OCI-LY7 (cell line): ENCODE data around the gene TMEM156. TPM values are rescaled to one million over a fixed set of nuclear protein-coding genes. Genes with fewer than 3 reads are reported as not detected.
"Not testable (repeated sequence)": the region's sequence is repeated elsewhere in the genome, so short reads cannot be mapped to it uniquely, and the experiment has no call there.

ENCODE experiments used
- BruUV-seq: library from RNA; stranded (reverse); fragments of 400-500 nt; replicated peaks from 2 replicates; lab custom pipeline; 2021; lab: Mats Ljungman, UMichigan
- CTCF ChIA-PET: fragments of 300-600 bp; sonication (Branson Sonifier 250); formaldehyde crosslinking; loops from one replicate; lab custom pipeline; 2022; ENCODE audit warnings: antibody characterized with exemption; ENCODE audit not compliant: unreplicated experiment; lab: Charles Lee
- POLR2A ChIA-PET: fragments of 300-600 bp; sonication (Branson Sonifier 250); formaldehyde crosslinking; loops from one replicate; lab custom pipeline; 2022; ENCODE audit warnings: antibody characterized with exemption; lab: Charles Lee
- DNase-seq: peaks from one replicate; pipeline ENCODE4 v3.0.0-alpha.2; 2015; ENCODE audit warnings: low spot score
- H2AFZ ChIP-seq: fragments of 200-600 bp; sonication (generic), shearing (Covaris generic); 2 replicates; pipeline ENCODE4 v1.6.1; 2014; ENCODE audit warnings: mild to moderate bottlenecking, antibody characterized with exemption, low read length, moderate library complexity
- H3K27ac ChIP-seq: fragments of 200-600 bp; sonication (generic); 2 replicates; pipeline ENCODE4 v1.5.1; 2014; ENCODE audit warnings: mixed run types, low read depth, mild to moderate bottlenecking, moderate library complexity, low read length, inconsistent platforms; ENCODE audit not compliant: poor library complexity, severe bottlenecking
- H3K36me3 ChIP-seq: fragments of 200-600 bp; sonication (generic); 2 replicates; pipeline ENCODE4 v1.6.1; 2014; ENCODE audit warnings: mild to moderate bottlenecking, antibody characterized with exemption, low read length, moderate library complexity, mixed read lengths; ENCODE audit not compliant: insufficient read depth
- H3K4me1 ChIP-seq: fragments of 200-600 bp; sonication (generic); 2 replicates; pipeline ENCODE4 v1.5.1; 2014; ENCODE audit warnings: mild to moderate bottlenecking, low read length; ENCODE audit not compliant: insufficient read depth, poor library complexity, severe bottlenecking
- H3K4me2 ChIP-seq: fragments of 200-600 bp; sonication (generic); 2 replicates; pipeline ENCODE4 v1.6.1; 2014; ENCODE audit warnings: mild to moderate bottlenecking, low read length
- H3K4me3 ChIP-seq: fragments of 200-600 bp; sonication (generic); 2 replicates; pipeline ENCODE4 v1.5.1; 2014; ENCODE audit warnings: mild to moderate bottlenecking, low read depth, low read length; ENCODE audit not compliant: poor library complexity, severe bottlenecking
- H3K79me2 ChIP-seq: fragments of 200-600 bp; sonication (generic); 2 replicates; pipeline ENCODE4 v1.6.1; 2016; ENCODE audit warnings: low read depth, mild to moderate bottlenecking, low read length, moderate library complexity, mixed read lengths; ENCODE audit not compliant: insufficient read depth
- H3K9me2 ChIP-seq: fragments of 200-600 bp; sonication (generic); 2 replicates; pipeline ENCODE4 v1.6.1; 2016; ENCODE audit warnings: mild to moderate bottlenecking, low read length, mixed read lengths; ENCODE audit not compliant: insufficient read depth
- H3K9me3 ChIP-seq: fragments of 200-600 bp; sonication (generic); 2 replicates; pipeline ENCODE4 v1.6.1; 2014; ENCODE audit warnings: mild to moderate bottlenecking, mixed run types, low read length, mixed read lengths
- H4K20me1 ChIP-seq: fragments of 200-600 bp; sonication (generic); 2 replicates; pipeline ENCODE4 v1.6.1; 2014; ENCODE audit warnings: mild to moderate bottlenecking, antibody characterized with exemption, low read length, moderate library complexity, mixed read lengths; ENCODE audit not compliant: insufficient read depth
- CTCF ChIP-seq: fragments of 200-600 bp; sonication (generic); conservative IDR thresholded peaks from 2 replicates; pipeline ENCODE4 v1.5.1; 2014; ENCODE audit warnings: mild to moderate bottlenecking, antibody characterized with exemption, low read length, moderate library complexity, mixed read lengths
- EZH2phosphoT487 ChIP-seq: fragments of 200-600 bp; sonication (generic); IDR thresholded peaks from 2 replicates; pipeline ENCODE4 v1.6.1; 2018; ENCODE audit warnings: low read depth, borderline replicate concordance, mild to moderate bottlenecking, mixed run types, antibody characterized with exemption, low read length, moderate library complexity, mixed read lengths
- intact Hi-C: fragments of 100-400 bp; cut with micrococcal nuclease; formaldehyde crosslinking; loops from one replicate; pipeline ENCODE4 v1.10.0; 2022; ENCODE audit not compliant: unreplicated experiment
- total RNA-seq, 2 experiments: library from RNA; depleted of rRNA in 1 of 2; stranded (reverse); fragments of >200 nt in 1 of 2; shearing (Covaris generic) in 1 of 2; gene quantifications; 2 replicates each; pipeline ENCODE4 v1.2.3, GENCODE V29; 2014 to 2022

Gene TMEM156
- total RNA-seq, 2 experiments from 2014 or later = 29.0 to 29.4 TPM

GRCh38 chr4:38943343-38943742, 88.9 kb downstream of the TMEM156 start:
- no peaks in the 10 kb centered on the region for H3K9me3 ChIP-seq
- TF ChIP-seq CTCF (no peak), EZH2phosphoT487 (no peak)
- no peaks in the 10 kb centered on the region for H3K36me3 ChIP-seq
- H3K4me3 ChIP-seq = no peak overlapping the region
- no TSS peak for BruUV-seq
- no peaks in the 10 kb centered on the region for H3K79me2 ChIP-seq
- H2AFZ ChIP-seq = no peak overlapping the region
- POLR2A ChIA-PET = interaction anchor here (0.7 to 1.6 kb wide), 6 partner anchors 8 to 413 kb away, joined by 3 to 5 read pairs (median 3); no protein-coding TSS in a partner anchor
- no peak overlapping the region for H3K4me2 ChIP-seq
- no peaks in the 10 kb centered on the region for H4K20me1 ChIP-seq
- H3K9me2 ChIP-seq = no peaks in the 10 kb centered on the region
- no peak for DNase-seq
- no peak overlapping the region for H3K27ac ChIP-seq
- H3K4me1 ChIP-seq = no peaks in the 10 kb centered on the region
- intact Hi-C loops = no loop called here
- CTCF ChIA-PET = no interaction called here

GRCh38 chr4:38941906-38942305, 90.3 kb downstream of the TMEM156 start:
- POLR2A ChIA-PET = interaction anchor here (0.6 to 0.7 kb wide), 2 partner anchors 48 to 200 kb away, joined by 3 read pairs; no protein-coding TSS in a partner anchor
- H4K20me1 ChIP-seq, CTCF ChIA-PET, DNase-seq, H2AFZ ChIP-seq, H3K36me3 ChIP-seq, intact Hi-C loops, H3K27ac ChIP-seq, H3K4me3 ChIP-seq, H3K9me2 ChIP-seq, H3K4me1 ChIP-seq, H3K4me2 ChIP-seq, H3K79me2 ChIP-seq, H3K9me3 ChIP-seq, BruUV-seq: not testable (repeated sequence)

GRCh38 chr4:38940476-38940875, 91.7 kb downstream of the TMEM156 start:
- POLR2A ChIA-PET = interaction anchor here (0.6 to 0.9 kb wide), 3 partner anchors 14 to 209 kb away, joined by 3 to 4 read pairs (median 3); no protein-coding TSS in a partner anchor
- H3K79me2 ChIP-seq = no peaks in the 10 kb centered on the region

More at GRCh38 chr4:38940476-38940875, 91.7 kb downstream of the TMEM156 start:
- no peak overlapping the region for H3K4me2 ChIP-seq
- H3K9me2 ChIP-seq = no peaks in the 10 kb centered on the region
- H3K27ac ChIP-seq = no peak overlapping the region
- no peaks in the 10 kb centered on the region for H4K20me1 ChIP-seq
- H3K9me3 ChIP-seq = no peaks in the 10 kb centered on the region
- BruUV-seq = no TSS peak
- no peak overlapping the region for H2AFZ ChIP-seq
- CTCF ChIA-PET = no interaction called here
- DNase-seq = no peak
- TF ChIP-seq CTCF (no peak), EZH2phosphoT487 (no peak)
- no peaks in the 10 kb centered on the region for H3K4me1 ChIP-seq
- no peaks in the 10 kb centered on the region for H3K36me3 ChIP-seq
- H3K4me3 ChIP-seq = no peak overlapping the region
- intact Hi-C loops = no loop called here
